ENCODE results near the gene ADCY9. TPM values are rescaled to one million over a fixed set of nuclear protein-coding genes. Genes with fewer than 3 reads are reported as not detected.

The ADCY9 gene
- polyA plus RNA-seq, 3 donors, result 0.44 to 9.3 (median 0.67) TPM

- no peak overlapping the region for H3K27ac ChIP-seq (ENCODE audit: low read depth in 1 of 2, low read length in 2 of 2)
- H3K4me2 ChIP-seq (replicated peaks; ENCODE audit: extremely low read depth, low read length, poor library complexity, severe bottlenecking), result no peak overlapping the region
- no peaks in the 10 kb centered on the region for H3K36me3 ChIP-seq (replicated peaks in 1 of 2; ENCODE audit: control insufficient read depth in 1 of 2, insufficient read depth in 2 of 2, low read length in 2 of 2)
- H3K9me3 ChIP-seq (replicated peaks in 1 of 2; ENCODE audit: control insufficient read depth in 1 of 2, insufficient read depth in 1 of 2, low read length in 2 of 2), result peaks cover 0 to 5% of the 10 kb centered on the region in 2 donors
- intact Hi-C loops (cut with micrococcal nuclease), result no loop called here
- no peak overlapping the region for H3K9ac ChIP-seq (ENCODE audit: insufficient read depth, low read length, poor library complexity, severe bottlenecking)
- peaks cover 4 to 9% of the 10 kb centered on the region in 2 donors for H3K4me1 ChIP-seq (ENCODE audit: control insufficient read depth in 1 of 2, insufficient read depth in 2 of 2, low read length in 2 of 2)
- Mint-ChIP-seq H3K27ac (no peak overlapping the region), H3K27me3 (ENCODE audit: low read depth in 3 of 3) (peaks cover 12 to 34% (median 12%) of the 10 kb centered on the region in 3 donors), H3K36me3 (no peaks in the 10 kb centered on the region), H3K9me3 (peaks cover 0 to 15% (median 11%) of the 10 kb centered on the region in 7 donors), H3K4me3 (peak overlapping the region in 1 of 2 donors; percentile 33), H3K4me1 (peaks cover 3% of the 10 kb centered on the region)
- H3K79me2 ChIP-seq (ENCODE audit: insufficient read depth, low read length), result no peaks in the 10 kb centered on the region
- H2AFZ ChIP-seq (ENCODE audit: insufficient read depth, low read depth, low read length, poor library complexity, severe bottlenecking), result no peak overlapping the region
- WGBS (ENCODE audit: insufficient coverage), result 67% methylated on average over 7 of the region's 9 CpGs
- no peak for TF ChIP-seq CTCF (IDR thresholded peaks at IDR 0.05)
- DNase-seq, result no peak
- no peaks in the 10 kb centered on the region for H4K20me1 ChIP-seq (ENCODE audit: insufficient read depth, low read length)
- peaks cover 0 to 3% of the 10 kb centered on the region in 2 donors for H3K27me3 ChIP-seq (ENCODE audit: control insufficient read depth in 2 of 2, insufficient read depth in 2 of 2, low read length in 2 of 2)
- no peak overlapping the region for H3K4me3 ChIP-seq (replicated peaks in 1 of 3; ENCODE audit: low read depth in 2 of 3, low read length in 3 of 3)
These were observed 20.1 kb upstream of the ADCY9 start for GRCh38 chr16:4136229-4136813.

GRCh38 chr16:4135537-4135936 lies 19.3 kb upstream of the ADCY9 start:
- H3K36me3 Mint-ChIP-seq, result no peaks in the 10 kb centered on the region
- Histone ChIP-seq H3K9ac (ENCODE audit: insufficient read depth, low read length, poor library complexity, severe bottlenecking) (no peak overlapping the region), H3K4me3 (replicated peaks in 1 of 3; ENCODE audit: low read depth in 2 of 3, low read length in 3 of 3) (no peak overlapping the region), H3K4me1 (ENCODE audit: control insufficient read depth in 1 of 2, insufficient read depth in 2 of 2, low read length in 2 of 2) (peaks cover 0 to 2% of the 10 kb centered on the region in 2 donors), H3K4me2 (replicated peaks; ENCODE audit: extremely low read depth, low read length, poor library complexity, severe bottlenecking) (no peak overlapping the region), H2AFZ (ENCODE audit: insufficient read depth, low read depth, low read length, poor library complexity, severe bottlenecking) (no peak overlapping the region), H3K9me3 (replicated peaks in 1 of 2; ENCODE audit: control insufficient read depth in 1 of 2, insufficient read depth in 1 of 2, low read length in 2 of 2) (peaks cover 0 to 5% of the 10 kb centered on the region in 2 donors), H3K27ac (ENCODE audit: low read depth in 1 of 2, low read length in 2 of 2) (no peak overlapping the region), H3K79me2 (ENCODE audit: insufficient read depth, low read length) (no peaks in the 10 kb centered on the region), H3K36me3 (replicated peaks in 1 of 2; ENCODE audit: control insufficient read depth in 1 of 2, insufficient read depth in 2 of 2, low read length in 2 of 2) (no peaks in the 10 kb centered on the region), H4K20me1 (ENCODE audit: insufficient read depth, low read length) (no peaks in the 10 kb centered on the region), H3K27me3 (ENCODE audit: control insufficient read depth in 2 of 2, insufficient read depth in 2 of 2, low read length in 2 of 2) (peaks cover 0 to 5% of the 10 kb centered on the region in 2 donors)
- H3K27ac Mint-ChIP-seq, result no peak overlapping the region
- intact Hi-C loops (cut with micrococcal nuclease), result no loop called here
- peaks cover 12 to 33% (median 15%) of the 10 kb centered on the region in 3 donors for H3K27me3 Mint-ChIP-seq (ENCODE audit: low read depth in 3 of 3)
- H3K9me3 Mint-ChIP-seq, result peaks cover 0 to 15% (median 11%) of the 10 kb centered on the region in 7 donors
- H3K4me3 Mint-ChIP-seq, result no peak overlapping the region
- DNase-seq, result no peak
- no peaks in the 10 kb centered on the region for H3K4me1 Mint-ChIP-seq
- TF ChIP-seq CTCF (IDR thresholded peaks at IDR 0.05), result no peak
- no CpG with 5 or more reads among the region's 1 CpG for WGBS (ENCODE audit: insufficient coverage)

All from CD14-positive monocyte (primary cell).